ENCODE data around the gene C2CD2.

Gene C2CD2

DNA sequence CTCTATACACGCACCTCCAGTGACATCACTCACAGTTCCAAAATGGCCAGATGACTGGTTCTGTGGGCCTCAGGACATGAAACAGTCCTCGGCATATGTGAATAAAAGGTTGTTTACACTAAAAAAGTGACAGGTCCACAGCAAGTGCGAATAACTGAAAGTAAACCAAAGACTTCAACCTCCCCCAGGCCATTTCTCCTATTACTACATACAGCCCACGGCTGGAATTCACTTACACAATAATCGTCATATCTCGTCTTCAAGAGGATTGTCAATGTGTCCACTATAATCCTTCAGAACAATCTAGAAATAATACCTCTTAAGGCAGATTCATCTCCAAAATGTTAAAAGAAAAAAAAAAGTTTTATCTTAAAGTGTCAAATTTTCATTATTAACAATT, 72.8 kb downstream of the C2CD2 start:
- no peak for DNase-seq

GRCh38 chr21:41880153-41880552, 73.7 kb downstream of the C2CD2 start:
- DNase-seq = no peak

GRCh38 chr21:41879190-41879998, 74.4 kb downstream of the C2CD2 start, which contains the start of gene PRDM15:
TSS of gene PRDM15 (minus strand) at chr21:41879344. CDS start at chr21:41860363, 18,981 bp downstream.
- DNase-seq = peak; percentile 92

DNA sequence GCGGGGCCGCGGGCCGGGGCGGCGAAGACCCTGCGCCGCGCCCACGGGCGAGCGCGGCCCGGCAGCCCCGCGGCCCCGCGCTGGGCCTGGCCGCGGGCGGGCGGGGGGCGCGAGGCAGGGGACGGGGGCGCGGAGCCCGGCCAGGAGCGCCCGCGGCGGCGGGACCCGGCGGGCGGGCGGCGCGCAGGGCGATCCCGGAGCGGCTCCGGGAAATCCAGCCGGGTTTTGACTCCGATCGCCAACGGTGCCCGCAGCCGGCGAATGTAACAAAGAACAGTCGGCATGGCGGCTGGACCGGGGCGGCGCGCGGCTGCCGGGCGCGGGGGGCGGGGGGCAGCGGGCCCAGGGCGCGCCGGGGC, 75.0 kb downstream of the C2CD2 start:
- peak; percentile 93 for DNase-seq

GRCh38 chr21:41877901-41878830, 75.7 kb downstream of the C2CD2 start:
- DNase-seq = peak; percentile 73

- DNase-seq = no peak
Measured at GRCh38 chr21:41876928-41877652, 76.7 kb downstream of the C2CD2 start.

- DNase-seq = no peak
Measured at GRCh38 chr21:41876396-41876795, 77.4 kb downstream of the C2CD2 start.

GRCh38 chr21:41875086-41875485, 78.7 kb downstream of the C2CD2 start:
- DNase-seq = no peak

DNA sequence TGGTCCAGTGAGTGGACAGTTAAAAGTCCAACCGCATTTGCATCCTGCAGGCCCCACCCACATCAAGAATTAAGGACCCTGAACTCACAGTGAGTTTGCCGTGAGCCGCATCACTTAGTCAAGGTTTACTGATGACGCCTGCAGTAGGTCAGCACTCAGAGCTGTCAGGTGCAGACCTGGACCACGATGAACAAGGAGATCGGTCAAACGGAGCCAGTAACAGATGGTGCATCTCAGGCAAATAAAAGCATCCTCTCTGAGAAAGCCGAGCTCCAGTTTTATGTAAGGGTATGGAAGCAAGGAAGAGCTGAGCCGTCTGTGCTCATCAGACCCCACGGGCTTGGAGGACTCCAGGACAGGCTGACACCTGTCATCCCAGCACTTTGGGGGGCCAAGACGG, 79.2 kb downstream of the C2CD2 start:
- DNase-seq = no peak

DNA sequence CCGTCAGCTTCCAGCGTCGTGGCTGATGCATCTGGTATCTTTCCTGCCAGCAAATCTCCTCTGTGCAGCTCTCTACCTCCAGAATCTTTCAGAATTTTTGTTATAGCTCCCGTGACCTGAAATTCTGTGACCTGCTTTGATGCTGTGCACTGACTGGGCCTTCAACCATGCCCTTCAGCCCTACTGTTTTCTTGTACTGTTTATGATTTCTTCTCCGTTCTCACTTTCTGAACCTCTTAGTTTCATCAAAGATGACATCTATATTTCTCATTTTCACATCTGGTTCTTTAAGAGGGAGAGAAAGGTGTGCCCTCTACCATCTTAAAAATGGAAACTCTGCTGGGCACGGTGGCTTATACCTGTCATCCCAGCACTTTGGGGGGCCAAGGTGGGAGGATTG, 80.4 kb downstream of the C2CD2 start:
- DNase-seq = no peak

DNA sequence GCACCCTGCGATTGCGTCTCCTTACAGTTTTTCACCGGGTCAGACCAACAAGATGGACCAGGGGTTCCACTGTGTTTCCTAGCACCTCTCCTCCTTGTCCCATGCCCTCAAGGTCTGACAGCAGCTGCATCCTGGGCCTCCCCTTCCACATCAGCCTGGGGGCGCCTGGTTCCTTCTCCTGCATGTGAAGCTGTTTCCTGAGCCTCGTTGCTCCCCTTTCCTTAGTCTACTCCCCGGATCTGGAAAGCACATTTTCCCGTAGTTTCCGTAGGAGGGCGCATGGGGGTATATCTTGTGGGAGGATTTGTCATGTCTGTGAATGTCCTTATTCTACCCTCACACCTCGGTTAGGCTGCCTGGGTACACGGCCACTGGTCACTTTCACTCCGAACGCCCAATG, 80.8 kb downstream of the C2CD2 start:
- no peak for DNase-seq

DNA sequence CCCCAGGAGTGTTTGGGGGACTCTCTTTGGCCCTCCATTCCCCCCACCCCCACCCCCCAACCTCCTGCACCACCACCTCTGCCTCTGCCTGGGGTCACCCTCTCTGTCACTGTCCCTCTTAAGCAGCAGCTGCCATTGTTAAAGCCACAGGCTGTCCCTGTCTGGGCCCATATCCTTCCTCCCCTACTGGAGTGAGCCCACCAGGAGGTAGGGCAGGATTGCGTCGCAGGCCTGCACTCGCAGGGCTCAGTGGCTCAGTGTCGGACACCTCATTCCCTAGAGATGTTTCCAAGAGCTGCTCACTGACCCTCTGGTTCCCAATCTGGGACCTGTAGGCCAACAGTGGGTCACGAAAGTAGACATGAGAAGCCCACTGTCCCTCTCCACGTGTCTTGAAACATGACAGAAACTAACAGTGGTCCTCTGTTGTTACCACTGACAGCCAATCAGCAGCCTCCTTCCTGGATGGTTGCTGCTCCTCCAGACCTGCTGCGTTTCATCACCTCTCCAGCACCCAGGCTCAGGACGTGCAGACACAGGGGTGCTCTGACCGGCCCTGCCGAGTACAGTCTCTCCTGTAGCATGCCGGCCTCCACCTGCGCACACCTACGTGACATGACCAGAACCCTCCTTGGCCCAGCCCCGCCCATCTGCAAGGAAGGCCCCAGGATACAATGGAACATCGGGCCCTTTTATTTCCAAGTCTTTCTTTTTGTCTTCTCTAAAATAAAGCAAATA, 82.4 kb downstream of the C2CD2 start:
- DNase-seq = no peak

GRCh38 chr21:41869771-41870170, 84.0 kb downstream of the C2CD2 start:
- DNase-seq = no peak

DNA sequence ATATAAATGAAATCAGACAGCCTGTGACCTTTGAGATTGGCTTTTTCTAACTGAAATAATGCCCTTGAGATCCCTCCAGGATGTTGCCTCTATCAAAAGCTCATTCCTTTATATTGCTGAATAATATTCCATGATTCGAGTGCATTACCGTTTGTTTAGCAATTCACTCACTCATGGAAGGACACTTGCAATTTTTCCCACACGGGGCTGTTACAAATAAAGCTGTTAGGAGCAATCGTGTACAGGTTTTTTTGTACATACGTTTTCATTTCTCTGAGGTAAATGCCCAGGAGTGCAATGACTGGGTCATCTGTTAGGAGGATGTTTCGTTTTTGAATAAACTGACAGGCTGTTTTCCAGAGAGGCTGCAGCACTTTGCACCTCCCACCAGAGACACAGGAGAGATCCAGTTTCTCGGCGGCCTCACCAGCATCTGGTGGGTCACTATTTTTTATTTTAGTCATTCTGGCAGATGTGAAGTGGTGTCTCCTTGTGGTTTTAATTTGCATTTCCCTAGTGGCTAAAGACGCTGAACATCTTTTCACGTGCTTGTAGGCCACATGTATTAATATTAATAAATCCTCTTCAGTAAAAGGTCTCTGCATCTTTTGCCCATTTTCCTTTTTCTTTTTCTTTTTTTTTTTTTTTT, 85.6 kb downstream of the C2CD2 start:
- DNase-seq = no peak

GRCh38 chr21:41867313-41867712, 86.5 kb downstream of the C2CD2 start:
- no peak for DNase-seq

- no peak for DNase-seq
Measured at GRCh38 chr21:41866274-41866809, 87.5 kb downstream of the C2CD2 start.

GRCh38 chr21:41865002-41865777, 88.6 kb downstream of the C2CD2 start:
- peak; percentile 60 for DNase-seq

- DNase-seq = no peak
Measured at GRCh38 chr21:41864311-41865001, 89.4 kb downstream of the C2CD2 start.

DNA sequence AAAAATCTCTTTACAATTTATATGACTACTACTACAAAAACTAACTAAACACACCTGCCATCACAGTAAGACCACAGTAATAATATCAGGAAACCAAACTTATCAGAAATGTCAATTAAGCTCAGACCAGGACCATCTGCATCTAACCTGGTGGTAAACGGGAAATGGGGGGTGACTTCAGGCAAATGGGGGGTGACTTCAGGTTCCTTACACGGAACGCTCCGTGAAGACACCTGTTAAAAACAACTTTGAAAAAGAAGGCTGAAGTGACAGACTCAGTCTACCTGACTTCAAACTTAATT, 90.4 kb downstream of the C2CD2 start:
- no peak for DNase-seq

GRCh38 chr21:41861987-41862386, 91.8 kb downstream of the C2CD2 start:
- no peak for DNase-seq
